NCI-H146 (cell line): ENCODE data around the gene SPATA6.
"Not testable (repeated sequence)": the region's sequence is repeated elsewhere in the genome, so short reads cannot be mapped to it uniquely, and the experiment has no call there.

ENCODE experiments used
- DNase-seq: peaks from one replicate; lab custom pipeline; 2025; lab: John Stamatoyannopoulos, UW

SPATA6 gene

DNA sequence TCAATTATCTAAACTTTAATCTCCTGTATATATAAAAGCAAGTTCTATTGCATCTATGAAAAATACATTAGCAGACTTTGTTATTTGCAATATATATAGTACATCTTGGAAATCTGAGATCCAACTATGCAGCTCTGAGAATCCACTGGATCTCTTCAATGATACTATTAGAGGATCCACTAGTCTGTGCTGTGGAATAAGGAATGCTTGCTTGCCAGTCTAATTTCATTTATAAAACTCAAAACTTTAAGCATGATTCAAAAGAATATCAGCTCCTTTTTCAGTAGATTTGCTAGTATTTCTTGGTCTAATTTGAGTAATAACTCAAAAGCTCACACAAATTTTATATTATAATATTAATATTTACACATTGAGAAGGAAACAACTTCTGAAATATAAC lies 115.1 kb downstream of the SPATA6 start:
- no peak for DNase-seq

DNA sequence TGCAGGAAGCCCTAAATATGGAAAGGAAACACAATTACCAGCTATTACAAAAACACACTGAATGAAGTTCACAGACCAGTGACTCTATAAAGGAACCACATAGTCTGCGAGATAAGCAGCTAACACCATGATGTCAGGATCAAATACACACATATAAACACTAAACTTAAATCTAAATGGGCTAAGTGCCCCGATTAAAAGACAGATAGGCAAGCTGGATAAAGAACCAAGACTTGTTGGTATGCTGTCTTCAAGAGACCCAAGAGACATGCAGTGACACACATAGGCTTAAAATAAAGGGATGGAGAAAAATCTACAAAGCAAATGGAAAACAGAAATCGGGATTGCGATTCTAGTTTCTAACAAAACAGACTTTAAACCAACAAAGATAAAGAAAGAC lies 127.6 kb downstream of the SPATA6 start:
- DNase-seq: no peak

DNA sequence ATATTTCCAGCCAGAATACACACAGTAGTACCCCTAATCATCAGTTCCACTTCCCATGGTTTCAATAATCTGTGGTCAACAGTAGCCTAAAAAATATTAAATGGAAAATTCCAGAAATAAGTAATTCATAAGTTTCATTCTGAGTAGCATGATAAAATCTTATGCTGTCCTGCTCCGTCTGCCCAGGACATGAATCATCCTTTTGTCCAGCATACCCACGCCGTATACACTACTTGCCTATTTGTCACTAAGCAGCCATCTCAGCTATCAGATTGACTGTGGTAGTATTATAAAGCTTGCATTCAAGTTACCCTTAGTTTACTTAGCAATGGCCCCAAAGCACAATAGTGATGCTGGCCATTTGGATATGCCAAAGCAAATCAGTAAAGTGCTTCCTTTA lies 130.8 kb downstream of the SPATA6 start:
- DNase-seq: no peak

DNA sequence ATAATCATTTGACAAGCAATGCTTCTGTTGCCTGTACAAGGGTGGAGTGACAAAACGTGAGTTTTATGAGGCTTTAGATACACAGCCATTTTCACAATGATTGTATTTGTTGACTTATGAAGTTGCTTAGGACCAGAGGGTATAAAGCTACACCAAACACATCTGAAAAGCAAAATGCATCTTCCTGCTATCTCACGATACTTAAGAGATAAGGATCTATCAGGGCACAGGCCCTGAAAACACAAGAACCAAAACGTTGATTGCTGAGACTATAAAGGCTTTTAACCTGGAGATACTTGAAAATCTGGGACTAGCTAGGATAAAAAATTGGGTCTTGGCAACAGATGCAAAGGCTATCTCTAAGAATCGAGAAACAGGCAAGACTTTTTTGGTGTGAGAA lies 133.7 kb downstream of the SPATA6 start:
- no peak for DNase-seq

DNA sequence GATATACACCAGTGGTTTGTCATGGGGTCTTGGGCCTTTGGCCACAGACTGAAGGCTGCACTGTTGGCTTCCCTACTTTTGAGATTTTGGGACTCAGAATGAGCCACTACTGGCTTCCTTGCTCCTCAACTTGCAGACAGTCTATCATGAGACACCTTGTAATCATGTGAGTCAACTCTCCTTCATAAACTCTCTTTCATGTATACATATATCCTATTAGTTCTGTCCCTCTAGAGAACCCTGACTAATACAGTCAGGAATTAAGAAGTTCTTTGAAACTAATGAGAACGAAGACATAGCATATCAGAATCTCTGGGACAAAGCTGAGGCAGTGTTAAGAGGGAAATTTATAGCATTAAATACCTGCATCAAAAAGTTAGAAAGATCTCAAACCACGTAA lies 138.7 kb downstream of the SPATA6 start:
- no peak for DNase-seq

DNA sequence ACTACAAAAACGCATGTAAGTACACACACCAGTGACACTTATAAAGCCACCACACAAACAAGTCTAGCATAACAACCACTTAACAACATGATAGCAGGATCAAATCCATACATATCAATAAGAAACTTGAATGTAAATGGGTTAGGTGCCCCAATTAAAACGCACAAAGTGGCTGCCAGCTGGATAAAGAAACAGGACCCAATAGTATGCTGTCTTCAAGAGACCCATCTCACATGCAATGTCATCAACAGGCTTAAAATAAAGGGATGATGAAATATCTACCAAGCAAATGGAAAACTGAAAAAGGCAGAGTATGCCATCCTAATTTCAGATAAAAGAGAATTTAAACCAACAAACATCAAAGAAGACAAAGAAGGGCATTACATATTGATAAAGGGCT lies 139.9 kb downstream of the SPATA6 start:
- no peak for DNase-seq

DNA sequence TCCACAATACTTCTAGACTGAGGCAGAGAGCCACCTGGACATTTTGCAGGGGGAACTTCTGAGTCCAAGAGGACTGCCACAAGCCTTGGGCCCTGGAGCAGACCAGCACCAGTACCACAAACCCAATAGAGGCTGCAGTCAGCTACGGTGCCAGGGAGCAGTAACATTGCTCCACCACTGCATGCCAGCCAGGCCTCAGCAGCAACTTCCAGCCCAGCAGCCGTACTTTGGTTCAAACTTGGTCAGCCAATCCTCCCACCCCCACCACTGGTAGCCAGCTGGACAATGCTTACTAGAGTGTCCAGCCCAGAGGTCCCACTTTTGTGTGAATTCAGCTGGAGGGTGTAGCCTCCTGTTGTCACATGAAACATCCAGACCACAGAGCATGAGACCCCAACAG lies 142.1 kb downstream of the SPATA6 start:
- no peak for DNase-seq

DNA sequence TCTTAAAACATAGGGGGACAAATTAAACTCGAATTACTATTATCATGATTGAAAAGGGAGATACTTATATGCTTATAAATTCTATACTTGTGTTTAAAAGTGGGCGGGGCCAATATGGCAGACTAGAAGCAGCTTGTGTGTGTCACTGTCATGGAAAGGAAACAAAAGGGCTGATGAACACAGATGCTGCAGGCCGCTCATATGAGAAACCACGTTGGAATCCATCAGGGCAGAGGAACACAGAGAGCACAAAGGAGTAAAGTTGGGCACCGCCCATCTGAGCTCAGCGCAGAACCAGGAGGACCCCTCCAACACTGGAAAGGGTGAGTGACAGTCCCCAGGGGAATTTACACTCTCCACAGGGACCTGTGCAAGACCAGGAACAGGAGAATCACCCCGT lies 142.5 kb downstream of the SPATA6 start:
- no peak for DNase-seq

DNA sequence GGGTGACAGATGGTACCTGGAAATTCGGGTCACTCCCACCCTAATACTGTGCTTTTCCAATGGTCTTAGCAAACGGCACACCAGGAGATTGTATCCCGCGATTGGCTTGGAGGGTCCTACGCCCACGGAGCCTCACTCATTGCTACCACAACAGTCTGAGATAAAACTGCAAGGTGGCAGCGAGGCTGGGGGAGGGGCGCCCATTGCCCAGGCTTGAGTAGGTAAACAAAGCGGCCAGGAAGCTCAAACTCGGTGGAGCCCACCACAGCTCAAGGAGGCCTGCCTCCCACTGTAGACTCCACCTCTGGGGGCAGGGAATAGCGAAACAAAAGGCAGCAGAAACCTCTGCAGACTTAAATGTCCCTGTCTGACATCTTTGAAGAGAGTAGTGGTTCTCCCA lies 160.2 kb downstream of the SPATA6 start:
- not testable (repeated sequence) for DNase-seq

DNA sequence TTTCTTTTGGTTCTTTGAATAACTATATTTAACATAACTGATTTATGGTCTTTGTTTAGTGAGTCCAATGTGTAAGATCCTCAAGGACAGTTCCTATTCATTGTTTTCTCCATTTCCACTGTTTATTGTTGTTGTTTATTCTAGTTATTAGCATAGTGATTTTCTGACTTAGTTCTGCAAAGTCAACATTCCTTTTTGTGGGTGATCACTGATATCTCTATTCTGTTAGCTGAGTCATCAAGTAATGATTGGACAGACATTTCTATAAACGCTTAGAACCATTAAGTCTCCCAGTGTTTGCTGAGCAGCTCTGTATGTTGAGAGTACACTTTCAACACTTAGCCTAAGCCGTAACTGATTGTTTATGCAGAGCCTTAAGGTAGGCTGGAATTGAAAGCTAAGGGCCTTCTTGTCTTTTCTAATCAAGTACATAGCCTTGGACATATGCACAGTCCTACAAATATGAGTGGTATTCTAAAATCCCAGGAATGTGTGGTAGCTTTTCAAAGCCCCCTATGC lies 162.4 kb downstream of the SPATA6 start:
- DNase-seq: no peak

DNA sequence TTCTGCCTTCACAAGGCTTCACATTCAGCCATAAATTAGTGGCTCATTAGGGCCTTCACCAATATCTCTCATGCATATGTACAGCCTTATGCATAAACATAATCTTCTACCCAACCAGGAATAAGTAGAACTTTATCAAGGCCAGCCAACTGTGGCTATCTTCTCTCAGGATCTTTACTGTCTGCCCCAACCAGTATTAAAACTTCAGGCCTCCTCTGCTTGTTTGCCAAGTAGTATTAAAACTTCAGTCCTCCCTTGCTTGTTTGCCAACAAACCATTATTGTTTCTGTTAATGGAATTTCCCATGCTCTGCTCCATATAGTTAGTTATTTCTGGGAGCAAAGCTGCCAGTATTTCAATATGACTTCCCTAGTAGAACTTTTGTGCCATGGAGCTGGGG lies 169.4 kb downstream of the SPATA6 start:
- DNase-seq: no peak

DNA sequence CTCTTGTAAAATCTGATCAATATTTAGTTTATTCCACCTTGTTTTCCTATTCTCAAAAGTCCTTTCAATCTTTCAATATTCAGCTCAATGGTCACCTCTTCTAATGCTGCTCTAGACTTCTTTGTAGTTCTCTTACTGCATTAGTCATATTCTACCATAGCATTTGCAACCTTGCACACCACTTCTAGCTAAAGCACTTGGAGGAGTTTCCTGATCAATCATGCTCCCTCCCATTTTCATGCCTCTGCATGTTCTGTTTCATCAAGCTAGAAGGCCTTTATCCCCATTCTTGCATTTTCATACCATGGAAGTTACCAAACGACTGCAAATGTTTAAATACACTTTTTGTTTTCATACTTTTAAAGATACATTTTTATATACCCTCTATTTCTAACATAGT lies 177.3 kb downstream of the SPATA6 start:
- no peak for DNase-seq

DNA sequence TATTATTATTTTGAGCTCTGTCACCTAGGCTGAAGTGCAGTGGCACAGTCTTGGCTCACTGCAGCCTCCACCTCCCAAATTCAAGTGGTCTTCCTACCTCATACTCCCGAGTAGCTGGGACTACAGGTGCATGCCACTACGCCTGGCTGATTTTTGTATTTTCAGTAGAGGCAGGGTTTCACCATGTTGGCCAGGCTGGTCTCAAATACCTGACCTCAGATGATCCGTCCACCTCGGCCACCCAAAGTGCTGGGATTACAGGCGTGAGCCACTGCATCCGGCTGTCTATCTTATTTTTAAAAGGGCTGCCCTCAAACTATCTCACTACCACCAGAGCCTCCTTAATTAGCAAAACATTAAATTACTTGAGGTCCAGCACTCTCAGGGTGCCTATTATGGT lies 177.9 kb downstream of the SPATA6 start:
- DNase-seq: not testable (repeated sequence)

DNA sequence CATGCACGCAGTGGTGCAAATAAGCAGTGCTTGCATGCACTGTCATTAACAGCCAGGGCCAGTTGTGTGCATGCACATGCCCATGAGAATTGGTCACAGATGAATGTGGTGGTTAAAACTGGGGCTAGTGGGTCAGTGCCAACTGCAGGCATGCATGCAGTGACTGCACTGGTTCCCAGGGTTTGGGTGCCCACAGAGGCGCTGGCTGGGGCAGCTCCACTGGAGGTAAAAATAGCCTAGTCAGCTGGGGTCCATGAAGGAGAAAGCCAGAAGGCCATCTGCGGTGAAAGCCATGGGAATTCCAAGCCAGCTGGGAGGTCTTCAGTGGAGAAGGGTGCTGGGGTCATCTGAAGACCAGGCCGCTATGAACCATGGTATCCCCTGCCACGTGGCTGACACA lies 179.3 kb downstream of the SPATA6 start:
- DNase-seq: no peak

DNA sequence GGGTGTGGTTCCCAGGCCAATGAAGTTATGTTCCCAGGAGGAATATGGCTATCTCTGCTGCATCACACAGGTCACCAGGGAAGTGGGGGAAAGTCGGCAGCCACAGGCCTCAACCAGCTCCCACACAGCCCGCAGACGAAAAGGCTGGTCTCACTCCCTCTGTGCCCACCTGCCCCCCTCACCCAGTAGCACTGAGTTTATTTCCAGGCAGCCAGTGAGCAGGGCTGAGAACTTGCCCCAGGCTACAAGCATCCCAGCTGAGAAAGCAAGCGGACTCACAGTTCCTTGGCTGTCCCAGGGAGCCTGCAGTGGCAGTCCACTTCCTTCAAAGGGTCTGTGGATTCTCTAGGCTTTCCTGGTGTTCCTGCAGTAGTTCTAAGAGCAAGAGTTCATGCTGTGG lies 180.6 kb downstream of the SPATA6 start:
- no peak for DNase-seq

DNA sequence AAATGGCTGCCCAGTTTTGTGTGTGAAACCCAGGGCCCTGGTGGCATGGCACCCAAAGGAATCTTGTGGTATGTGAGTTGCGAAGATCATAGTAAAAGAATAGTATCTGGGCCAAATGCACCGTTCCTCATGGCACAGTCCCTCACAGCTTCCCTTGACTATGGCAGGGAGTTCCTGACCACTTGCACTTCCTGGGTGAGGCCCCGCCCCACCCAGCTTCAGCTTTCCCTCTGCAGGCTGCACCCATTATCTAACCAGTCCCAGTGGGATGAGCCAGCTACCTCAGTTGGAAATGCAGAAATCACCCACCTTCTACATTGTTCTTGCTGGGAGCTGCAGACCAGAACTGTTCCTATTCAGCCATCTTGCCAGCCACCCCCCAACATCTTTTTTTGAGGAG lies 186.5 kb downstream of the SPATA6 start:
- DNase-seq: no peak

DNA sequence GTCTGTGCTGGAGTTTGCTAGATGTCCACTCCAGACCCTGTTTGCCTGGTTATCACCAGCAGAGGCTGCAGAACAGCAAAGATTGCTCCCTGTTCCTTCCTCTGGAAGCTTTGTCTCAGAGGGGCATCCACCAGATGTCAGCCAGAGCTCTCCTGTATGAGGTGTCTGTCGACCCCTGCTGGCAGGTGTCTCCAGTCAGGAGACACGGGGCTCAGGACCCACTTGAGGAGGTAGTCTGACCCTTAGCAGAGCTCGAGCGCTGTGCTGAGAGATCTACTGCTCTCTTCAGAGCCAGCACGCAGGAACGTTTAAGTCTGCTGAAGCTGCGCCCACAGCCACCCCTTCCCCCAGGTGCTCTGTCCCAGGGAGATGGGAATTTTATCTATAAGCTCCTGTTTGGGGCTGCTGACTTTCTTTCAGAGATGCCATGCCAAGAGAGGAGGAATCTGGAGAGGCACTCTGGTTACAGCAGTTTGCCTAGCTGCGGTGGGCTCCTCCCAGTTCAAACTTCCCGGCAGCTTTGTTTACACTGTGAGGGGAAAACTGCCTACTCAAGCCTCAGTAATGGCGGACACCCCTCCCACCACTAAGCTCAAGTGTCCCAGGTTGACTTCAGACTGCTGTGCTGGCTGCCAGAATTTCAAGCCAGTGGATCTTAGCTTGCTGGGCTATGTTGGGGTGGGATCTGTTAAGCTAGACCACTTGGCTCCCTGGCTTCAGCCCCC lies 187.1 kb downstream of the SPATA6 start:
- DNase-seq: not testable (repeated sequence)

DNA sequence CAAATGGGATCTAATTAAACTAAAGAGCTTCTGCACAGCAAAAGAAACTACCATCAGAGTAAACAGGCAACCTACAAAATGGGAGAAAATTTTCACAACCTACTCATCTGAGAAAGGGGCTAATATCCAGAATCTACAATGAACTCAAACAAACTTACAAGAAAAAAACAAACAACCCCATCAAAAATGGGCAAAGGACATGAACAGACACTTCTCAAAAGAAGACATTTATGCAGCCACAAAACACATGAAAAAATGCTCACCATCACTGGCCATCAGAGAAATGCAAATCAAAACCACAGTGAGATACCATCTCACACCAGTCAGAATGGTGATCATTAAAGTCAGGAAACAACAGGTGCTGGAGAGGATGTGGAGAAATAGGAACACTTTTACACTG lies 189.7 kb downstream of the SPATA6 start:
- not testable (repeated sequence) for DNase-seq

DNA sequence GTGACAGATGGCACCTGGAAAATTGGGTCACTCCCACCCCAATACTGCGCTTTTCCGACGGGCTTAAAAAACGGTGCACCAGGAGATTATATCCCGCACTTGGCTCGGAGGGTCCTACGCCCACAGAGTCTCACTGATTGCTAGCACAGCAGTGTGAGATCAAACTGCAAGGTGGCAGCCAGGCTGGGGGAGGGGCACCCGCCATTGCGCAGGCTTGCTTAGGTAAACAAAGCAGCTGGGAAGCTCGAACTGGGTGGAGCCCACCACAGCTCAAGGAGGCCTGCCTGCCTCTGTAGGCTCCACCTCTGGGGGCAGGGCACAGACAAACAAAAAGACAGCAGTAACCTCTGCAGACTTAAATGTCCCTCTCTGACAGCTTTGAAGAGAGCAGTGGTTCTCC lies 194.6 kb downstream of the SPATA6 start:
- DNase-seq: not testable (repeated sequence)

DNA sequence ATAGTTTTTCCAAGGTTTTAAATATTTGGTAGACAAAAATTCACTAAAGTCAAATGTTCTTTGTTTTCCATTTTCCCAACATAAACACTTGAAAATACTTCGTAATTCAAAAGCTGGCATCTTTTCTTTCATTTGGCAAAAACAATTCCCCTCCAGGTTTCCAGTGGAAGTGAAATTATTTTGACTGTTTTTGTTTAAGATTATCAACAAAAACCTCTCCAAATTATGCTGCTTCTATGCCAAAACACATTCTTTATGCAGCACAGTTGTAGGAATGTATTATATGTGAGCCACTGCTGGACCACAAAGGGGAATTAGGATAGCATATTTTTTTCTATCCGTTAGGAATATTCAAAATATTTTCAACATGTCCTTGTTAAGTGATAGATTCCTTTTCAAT lies 205.4 kb downstream of the SPATA6 start:
- no peak for DNase-seq

DNA sequence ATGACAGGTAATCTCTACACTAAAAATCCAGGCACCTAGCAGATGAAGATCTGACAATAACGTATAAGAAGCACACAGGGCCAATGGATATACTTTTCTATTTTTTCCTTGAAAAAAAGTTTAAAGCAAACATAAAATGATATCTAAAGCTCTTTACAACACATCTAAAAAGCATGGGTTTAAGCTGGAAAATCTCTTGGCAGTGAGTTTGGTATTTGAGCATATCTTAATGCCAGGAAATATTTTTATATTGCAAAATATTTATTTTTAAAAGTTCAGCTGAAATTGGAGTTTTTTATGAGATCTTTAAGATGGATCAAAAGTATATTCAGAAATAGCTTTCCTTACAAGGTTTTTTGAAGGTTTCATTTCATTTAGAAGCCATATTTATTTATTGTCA lies 209.0 kb downstream of the SPATA6 start:
- DNase-seq: no peak

DNA sequence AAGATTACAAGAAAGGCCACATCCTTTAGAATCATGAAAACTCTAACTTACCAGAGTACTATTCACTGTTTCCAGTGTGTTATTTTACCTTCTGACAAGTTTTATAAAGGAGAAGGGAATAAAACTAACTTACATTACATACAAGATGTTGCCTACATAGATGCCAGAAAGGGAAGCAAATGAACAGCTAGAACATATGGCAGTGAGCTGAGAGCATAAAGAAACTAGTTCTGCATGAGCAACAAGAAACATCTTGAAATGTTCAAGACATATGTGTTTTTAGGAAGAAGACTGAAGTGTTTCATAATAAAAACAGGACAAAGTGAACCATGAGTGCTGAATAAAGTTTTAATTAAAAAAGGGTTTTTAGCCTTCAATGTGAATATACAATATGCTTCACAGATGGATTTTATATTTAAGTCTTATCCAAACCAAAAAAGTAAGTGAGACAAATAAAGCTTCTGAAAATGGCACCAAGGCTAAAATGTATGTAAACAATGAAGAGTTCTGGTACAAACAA lies 210.1 kb downstream of the SPATA6 start:
- no peak for DNase-seq

DNA sequence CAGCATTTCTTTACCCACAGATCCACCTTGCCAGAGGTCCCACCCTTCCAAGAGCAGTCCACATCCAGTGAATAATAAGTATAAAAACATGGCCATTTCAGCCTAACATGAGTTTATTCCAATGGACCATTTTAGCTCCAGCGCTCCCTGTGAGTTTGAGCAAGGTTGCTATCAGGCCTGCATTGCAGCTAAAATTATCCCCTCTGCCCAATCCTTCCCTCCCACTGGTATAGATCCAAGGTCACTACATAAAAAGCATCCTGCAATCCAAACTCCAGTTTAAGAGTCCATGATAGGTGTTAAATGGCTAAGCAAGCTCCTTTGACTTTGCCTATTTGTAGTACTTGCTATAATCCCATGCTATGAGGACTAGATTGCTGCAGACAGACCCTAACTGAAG lies 213.9 kb downstream of the SPATA6 start:
- DNase-seq: no peak

DNA sequence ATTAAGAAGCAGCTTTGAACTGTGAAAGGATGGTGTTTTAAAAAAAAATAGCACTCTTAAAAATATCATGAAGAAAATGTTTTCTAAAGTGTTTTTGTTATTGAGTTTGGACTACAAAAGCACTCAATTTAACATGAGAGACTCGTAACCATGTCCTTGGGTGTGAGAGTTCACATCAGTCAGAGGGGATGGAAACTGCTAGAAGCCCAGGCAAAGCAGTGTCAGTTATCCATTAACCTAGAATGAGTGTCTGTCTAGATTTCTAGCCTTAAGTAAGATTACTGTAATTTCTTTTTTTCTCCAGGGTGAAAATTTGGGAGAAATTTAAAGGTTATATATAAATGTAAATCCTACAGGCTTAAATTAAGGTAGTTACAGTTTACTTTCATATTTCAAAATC lies 217.8 kb downstream of the SPATA6 start:
- no peak for DNase-seq
